Activated T-cell treated with anti-CD3 and anti-CD28 coated beads, Interleukin-2, amount 50 U/mL, for 24 hours (primary cell): ENCODE results near the gene ITCH.
A peak's percentile ranks its signal among the peaks of the same experiment; 100 is the strongest.
"Not testable (repeated sequence)": the region's sequence is repeated elsewhere in the genome, so short reads cannot be mapped to it uniquely, and the experiment has no call there.

ENCODE experiments used
- DNase-seq: peaks from one replicate; pipeline ENCODE4 v3.0.0-alpha.2; 2020
- H3K27ac Mint-ChIP-seq: 2 replicates; pipeline ENCODE4 v1.8.0; 2020; ENCODE audit warnings: mild to moderate bottlenecking, mixed read lengths
- H3K27me3 Mint-ChIP-seq: 2 replicates; pipeline ENCODE4 v1.8.0; 2020; ENCODE audit warnings: mixed read lengths
- H3K36me3 Mint-ChIP-seq: 2 replicates; pipeline ENCODE4 v1.8.0; 2020; ENCODE audit warnings: low read depth, mixed read lengths
- H3K4me1 Mint-ChIP-seq: 2 replicates; pipeline ENCODE4 v1.8.0; 2020; ENCODE audit warnings: low read depth, mixed read lengths
- H3K4me3 Mint-ChIP-seq: 2 replicates; pipeline ENCODE4 v1.8.0; 2020; ENCODE audit warnings: mild to moderate bottlenecking, moderate library complexity, mixed read lengths
- H3K9me3 Mint-ChIP-seq: 2 replicates; pipeline ENCODE4 v1.8.0; 2020; ENCODE audit warnings: mixed read lengths

The ITCH gene

GRCh38 chr20:34432663-34433062, 69.6 kb downstream of the ITCH start:
- not testable (repeated sequence) for DNase-seq, H3K27me3 Mint-ChIP-seq, H3K27ac Mint-ChIP-seq, H3K4me3 Mint-ChIP-seq, H3K9me3 Mint-ChIP-seq, H3K4me1 Mint-ChIP-seq
- peaks cover 41% of the 10 kb centered on the region for H3K36me3 Mint-ChIP-seq

GRCh38 chr20:34433391-34433790, 70.3 kb downstream of the ITCH start:
- H3K4me1 Mint-ChIP-seq: peaks cover 7% of the 10 kb centered on the region
- no peak overlapping the region for H3K4me3 Mint-ChIP-seq
- H3K36me3 Mint-ChIP-seq: peaks cover 41% of the 10 kb centered on the region
- no peak overlapping the region for H3K27ac Mint-ChIP-seq
- no peak for DNase-seq
- no peaks in the 10 kb centered on the region for H3K9me3 Mint-ChIP-seq
- no peaks in the 10 kb centered on the region for H3K27me3 Mint-ChIP-seq

GRCh38 chr20:34435589-34435988, 72.5 kb downstream of the ITCH start:
- Mint-ChIP-seq H3K4me3 (no peak overlapping the region), H3K9me3 (no peaks in the 10 kb centered on the region), H3K27me3 (no peaks in the 10 kb centered on the region), H3K27ac (no peak overlapping the region), H3K36me3 (peaks cover 51% of the 10 kb centered on the region), H3K4me1 (peaks cover 7% of the 10 kb centered on the region)
- no peak for DNase-seq

GRCh38 chr20:34437330-34437986, 74.4 kb downstream of the ITCH start:
- Mint-ChIP-seq H3K9me3 (no peaks in the 10 kb centered on the region), H3K27ac (peak overlapping the region; percentile 79), H3K4me3 (no peak overlapping the region), H3K36me3 (peaks cover 62% of the 10 kb centered on the region), H3K27me3 (no peaks in the 10 kb centered on the region), H3K4me1 (peaks cover 7% of the 10 kb centered on the region)
- no peak for DNase-seq

GRCh38 chr20:34439168-34439567, 76.1 kb downstream of the ITCH start:
- H3K27me3 Mint-ChIP-seq: no peaks in the 10 kb centered on the region
- no peak for DNase-seq
- H3K4me3 Mint-ChIP-seq: no peak overlapping the region
- H3K9me3 Mint-ChIP-seq: no peaks in the 10 kb centered on the region
- H3K4me1 Mint-ChIP-seq: peaks cover 7% of the 10 kb centered on the region
- H3K27ac Mint-ChIP-seq: no peak overlapping the region
- H3K36me3 Mint-ChIP-seq: peaks cover 63% of the 10 kb centered on the region

GRCh38 chr20:34441423-34441822, 78.3 kb downstream of the ITCH start:
- H3K27ac Mint-ChIP-seq, H3K27me3 Mint-ChIP-seq, H3K4me3 Mint-ChIP-seq: not testable (repeated sequence)

GRCh38 chr20:34443546-34443945, 80.5 kb downstream of the ITCH start:
- DNase-seq: no peak
- no peak overlapping the region for H3K27ac Mint-ChIP-seq
- H3K4me1 Mint-ChIP-seq: peaks cover 10% of the 10 kb centered on the region
- H3K27me3 Mint-ChIP-seq: no peaks in the 10 kb centered on the region
- H3K9me3 Mint-ChIP-seq: no peaks in the 10 kb centered on the region
- H3K36me3 Mint-ChIP-seq: peaks cover 85% of the 10 kb centered on the region
- no peak overlapping the region for H3K4me3 Mint-ChIP-seq

More at GRCh38 chr20:34441423-34441822, 78.3 kb downstream of the ITCH start:
- not testable (repeated sequence) for H3K9me3 Mint-ChIP-seq, DNase-seq
- peaks cover 82% of the 10 kb centered on the region for H3K36me3 Mint-ChIP-seq
- peaks cover 10% of the 10 kb centered on the region for H3K4me1 Mint-ChIP-seq

- no peaks in the 10 kb centered on the region for H3K9me3 Mint-ChIP-seq
Observed at GRCh38 chr20:34445177-34446065, 82.3 kb downstream of the ITCH start.

GRCh38 chr20:34448517-34448916, 85.4 kb downstream of the ITCH start:
- no peak overlapping the region for H3K4me3 Mint-ChIP-seq
- no peaks in the 10 kb centered on the region for H3K27me3 Mint-ChIP-seq
- no peak overlapping the region for H3K27ac Mint-ChIP-seq
- H3K4me1 Mint-ChIP-seq: peaks cover 21% of the 10 kb centered on the region
- no peaks in the 10 kb centered on the region for H3K9me3 Mint-ChIP-seq
- DNase-seq: no peak
- peaks cover 91% of the 10 kb centered on the region for H3K36me3 Mint-ChIP-seq

More at GRCh38 chr20:34445177-34446065, 82.3 kb downstream of the ITCH start:
- no peak for DNase-seq
- Mint-ChIP-seq H3K4me1 (peaks cover 21% of the 10 kb centered on the region), H3K36me3 (peaks cover 82% of the 10 kb centered on the region), H3K4me3 (no peak overlapping the region), H3K27me3 (no peaks in the 10 kb centered on the region), H3K27ac (peak overlapping the region; percentile 58)

- DNase-seq: no peak
- Mint-ChIP-seq H3K9me3 (no peaks in the 10 kb centered on the region), H3K36me3 (peaks cover 85% of the 10 kb centered on the region), H3K4me3 (no peak overlapping the region), H3K4me1 (peaks cover 21% of the 10 kb centered on the region), H3K27me3 (no peaks in the 10 kb centered on the region), H3K27ac (peak overlapping the region; percentile 12)
Observed at GRCh38 chr20:34449674-34450592, 86.9 kb downstream of the ITCH start.

GRCh38 chr20:34452281-34452982, 89.4 kb downstream of the ITCH start:
- H3K27me3 Mint-ChIP-seq: no peaks in the 10 kb centered on the region
- peaks cover 13% of the 10 kb centered on the region for H3K4me1 Mint-ChIP-seq
- peaks cover 76% of the 10 kb centered on the region for H3K36me3 Mint-ChIP-seq
- H3K27ac Mint-ChIP-seq: peak overlapping the region; percentile 18
- H3K9me3 Mint-ChIP-seq: no peaks in the 10 kb centered on the region
- H3K4me3 Mint-ChIP-seq: no peak overlapping the region
- no peak for DNase-seq

- H3K27ac Mint-ChIP-seq: no peak overlapping the region
- H3K4me3 Mint-ChIP-seq: no peak overlapping the region
- H3K9me3 Mint-ChIP-seq: no peaks in the 10 kb centered on the region
- H3K4me1 Mint-ChIP-seq: no peaks in the 10 kb centered on the region
- H3K27me3 Mint-ChIP-seq: no peaks in the 10 kb centered on the region
- DNase-seq: no peak
- peaks cover 73% of the 10 kb centered on the region for H3K36me3 Mint-ChIP-seq
Observed at GRCh38 chr20:34458631-34459030, 95.6 kb downstream of the ITCH start.

GRCh38 chr20:34459209-34459897, 96.3 kb downstream of the ITCH start:
- Mint-ChIP-seq H3K4me3 (no peak overlapping the region), H3K27ac (peak overlapping the region; percentile 34), H3K9me3 (no peaks in the 10 kb centered on the region), H3K4me1 (no peaks in the 10 kb centered on the region), H3K36me3 (peaks cover 75% of the 10 kb centered on the region), H3K27me3 (no peaks in the 10 kb centered on the region)
- DNase-seq: no peak
